NCI-H2227 (cell line): ENCODE data around the gene FGGY.
"Not testable (repeated sequence)": the region's sequence is repeated elsewhere in the genome, so short reads cannot be mapped to it uniquely, and the experiment has no call there.

Experiments used
- DNase-seq: peaks from one replicate; lab custom pipeline; 2025; ENCODE audit not compliant: unreplicated experiment; lab: John Stamatoyannopoulos, UW

FGGY gene, protein sequence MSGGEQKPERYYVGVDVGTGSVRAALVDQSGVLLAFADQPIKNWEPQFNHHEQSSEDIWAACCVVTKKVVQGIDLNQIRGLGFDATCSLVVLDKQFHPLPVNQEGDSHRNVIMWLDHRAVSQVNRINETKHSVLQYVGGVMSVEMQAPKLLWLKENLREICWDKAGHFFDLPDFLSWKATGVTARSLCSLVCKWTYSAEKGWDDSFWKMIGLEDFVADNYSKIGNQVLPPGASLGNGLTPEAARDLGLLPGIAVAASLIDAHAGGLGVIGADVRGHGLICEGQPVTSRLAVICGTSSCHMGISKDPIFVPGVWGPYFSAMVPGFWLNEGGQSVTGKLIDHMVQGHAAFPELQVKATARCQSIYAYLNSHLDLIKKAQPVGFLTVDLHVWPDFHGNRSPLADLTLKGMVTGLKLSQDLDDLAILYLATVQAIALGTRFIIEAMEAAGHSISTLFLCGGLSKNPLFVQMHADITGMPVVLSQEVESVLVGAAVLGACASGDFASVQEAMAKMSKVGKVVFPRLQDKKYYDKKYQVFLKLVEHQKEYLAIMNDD

DNA sequence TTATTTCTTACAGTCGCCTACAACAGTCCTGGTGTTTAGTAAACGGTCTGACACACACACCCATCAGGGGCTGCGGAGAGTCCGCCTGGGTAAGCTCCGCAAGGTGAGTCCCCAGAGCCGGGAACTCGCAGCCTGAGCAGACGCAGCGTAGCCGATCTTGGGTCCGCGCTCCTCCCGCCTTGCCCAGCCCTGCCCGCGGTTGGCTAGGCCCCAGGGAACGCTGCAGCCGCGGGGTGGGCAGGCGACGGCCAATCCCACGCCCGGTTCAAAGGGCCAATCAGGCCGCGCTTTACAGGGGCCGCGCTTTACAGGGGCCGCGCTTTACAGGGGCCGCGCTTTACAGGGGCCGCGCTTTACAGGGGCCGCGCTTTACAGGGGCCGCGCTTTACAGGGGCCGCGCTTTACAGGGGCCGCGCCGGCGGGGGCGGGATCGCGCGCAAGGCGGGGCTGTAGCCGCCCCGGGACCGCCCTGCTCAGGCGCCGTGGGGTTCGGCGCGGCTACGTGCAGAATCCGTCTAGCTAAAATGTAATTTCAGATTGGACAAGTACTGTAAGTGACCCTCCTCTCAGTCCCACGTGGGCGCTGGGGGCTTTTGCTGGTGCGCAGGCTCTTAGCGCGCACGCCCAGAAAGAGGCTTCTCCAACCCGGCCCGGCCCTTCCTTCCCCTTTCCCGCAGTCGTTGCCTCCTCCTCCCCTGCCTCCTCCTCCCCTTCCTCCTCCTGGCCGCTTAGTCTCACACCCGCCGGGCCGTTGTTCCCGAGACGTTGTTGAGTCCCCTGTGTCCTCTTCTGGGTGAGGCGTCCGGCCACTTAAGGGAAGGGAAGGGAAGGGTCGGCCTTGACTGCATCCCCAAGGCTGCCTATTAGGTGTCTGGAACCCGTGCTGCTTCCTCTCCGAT lies at the start of gene FGGY:
Gene FGGY (plus strand): TSS at position 737 of the 899 bp plus-strand sequence. CDS start 24,456 bp downstream, outside the sequence.
- DNase-seq: peak; percentile 98

DNA sequence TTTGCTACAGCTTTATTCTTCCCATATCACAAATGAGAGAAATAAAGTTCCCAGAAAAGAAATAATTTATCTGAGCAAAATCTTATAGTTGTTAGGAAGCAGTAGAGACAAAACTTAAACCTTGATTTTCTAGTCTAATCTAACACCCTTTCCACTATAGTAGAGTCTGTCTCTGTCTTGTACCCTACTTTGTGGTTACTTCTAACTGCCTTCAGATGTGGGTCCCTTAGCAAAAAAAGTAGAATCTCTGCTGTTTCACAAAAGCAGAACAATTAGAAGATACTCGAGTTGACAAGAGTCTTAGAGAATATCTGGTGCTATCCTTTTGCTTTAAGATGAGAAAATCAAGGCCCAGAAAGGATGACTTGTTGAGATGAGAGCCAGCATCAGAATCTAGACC lies 48.1 kb upstream of the FGGY start:
- no peak for DNase-seq

DNA sequence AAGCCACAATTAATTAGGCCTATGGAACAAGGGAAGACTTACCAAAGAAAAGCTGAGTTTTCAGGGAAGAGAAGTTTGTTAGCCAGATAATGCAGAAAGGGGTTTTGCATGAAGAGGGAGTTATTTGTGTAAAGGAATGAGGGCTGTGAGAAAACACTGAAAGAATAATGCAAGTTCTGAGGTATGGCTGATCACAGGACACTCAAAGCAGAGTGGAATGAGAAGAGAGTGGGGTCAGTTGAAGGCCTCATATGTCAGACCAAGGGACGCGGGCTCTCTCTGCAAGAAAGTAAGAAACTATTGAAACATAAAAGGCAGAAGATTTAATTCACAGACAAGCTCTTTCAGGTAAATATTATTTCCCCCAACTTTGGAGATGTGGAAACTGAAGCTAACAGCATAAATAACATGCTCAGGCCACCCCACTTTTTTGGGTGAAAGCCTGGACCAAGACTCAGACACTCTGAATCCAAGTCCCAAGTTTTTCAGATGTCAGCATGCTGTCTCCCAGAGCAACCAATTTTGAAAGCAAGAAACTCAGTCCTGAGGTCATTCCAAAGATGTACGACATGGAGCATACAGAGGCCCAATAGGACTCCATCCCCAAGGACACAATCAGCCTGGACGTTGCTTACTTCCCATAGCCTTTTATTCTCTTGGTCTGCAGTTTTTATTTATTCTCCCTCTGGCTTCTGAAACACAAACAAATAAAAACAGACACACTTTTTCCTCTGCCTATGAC lies 47.3 kb upstream of the FGGY start:
- no peak for DNase-seq

DNA sequence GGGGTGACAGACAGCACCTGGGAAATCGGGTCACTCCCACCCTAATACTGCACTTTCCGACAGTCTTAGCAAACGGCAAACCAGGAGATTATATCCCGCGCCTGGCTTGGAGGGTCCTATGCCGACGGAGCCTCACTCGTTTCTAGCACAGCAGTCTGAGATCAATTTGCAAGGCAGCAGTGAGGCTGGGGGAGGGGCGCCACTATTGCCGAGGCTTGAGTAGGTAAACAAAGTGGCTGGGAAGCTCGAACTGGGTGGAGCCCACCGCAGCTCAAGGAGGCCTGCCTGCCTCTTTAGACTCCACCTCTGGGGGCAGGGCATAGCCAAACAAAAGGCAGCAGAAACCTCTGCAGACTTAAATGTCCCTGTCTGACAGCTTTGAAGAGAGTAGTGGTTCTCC lies 45.8 kb upstream of the FGGY start:
- DNase-seq: not testable (repeated sequence)

DNA sequence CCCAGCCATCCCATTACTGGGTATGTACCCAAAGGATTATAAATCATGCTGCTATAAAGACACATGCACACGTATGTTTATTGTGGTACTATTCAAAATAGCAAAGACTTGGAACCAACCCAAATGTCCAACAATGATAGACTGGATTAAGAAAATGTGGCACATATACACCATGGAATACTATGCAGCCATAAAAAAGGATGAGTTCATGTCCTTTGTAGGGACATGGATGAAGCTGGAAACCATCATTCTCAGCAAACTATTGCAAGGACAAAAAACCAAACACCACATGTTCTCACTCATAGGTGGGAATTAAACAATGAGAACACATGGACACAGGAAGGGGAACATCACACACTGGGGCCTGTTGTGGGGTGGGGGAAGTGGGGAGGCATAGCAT lies 40.5 kb upstream of the FGGY start:
- DNase-seq: not testable (repeated sequence)

DNA sequence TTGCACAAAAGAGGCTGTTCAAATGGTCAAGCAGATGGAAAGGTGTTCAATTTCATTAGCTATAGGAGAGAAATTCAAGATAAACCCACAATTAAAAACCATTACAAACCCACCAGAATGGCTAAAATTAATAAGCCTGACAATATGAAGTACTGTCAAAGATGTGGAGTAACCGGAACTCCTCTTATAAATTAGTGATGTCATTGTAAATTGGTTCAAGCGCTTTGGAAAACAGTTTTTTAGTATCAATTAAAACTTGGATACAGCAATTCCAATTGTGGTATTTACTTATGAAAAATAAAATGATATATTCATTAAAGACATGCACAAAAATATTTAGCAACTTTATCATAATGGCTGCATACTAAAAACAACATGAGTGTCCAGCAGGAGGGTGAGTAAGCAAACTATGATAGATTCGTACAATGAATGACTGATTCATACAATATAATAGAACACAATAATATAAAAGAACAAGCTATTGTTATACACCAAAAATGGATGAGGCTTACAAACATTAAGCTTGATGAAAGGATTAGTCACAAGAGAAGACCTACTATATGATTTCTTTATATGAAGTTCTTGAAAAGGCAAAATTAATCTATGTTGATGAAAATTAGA lies 38.4 kb upstream of the FGGY start:
- DNase-seq: no peak

DNA sequence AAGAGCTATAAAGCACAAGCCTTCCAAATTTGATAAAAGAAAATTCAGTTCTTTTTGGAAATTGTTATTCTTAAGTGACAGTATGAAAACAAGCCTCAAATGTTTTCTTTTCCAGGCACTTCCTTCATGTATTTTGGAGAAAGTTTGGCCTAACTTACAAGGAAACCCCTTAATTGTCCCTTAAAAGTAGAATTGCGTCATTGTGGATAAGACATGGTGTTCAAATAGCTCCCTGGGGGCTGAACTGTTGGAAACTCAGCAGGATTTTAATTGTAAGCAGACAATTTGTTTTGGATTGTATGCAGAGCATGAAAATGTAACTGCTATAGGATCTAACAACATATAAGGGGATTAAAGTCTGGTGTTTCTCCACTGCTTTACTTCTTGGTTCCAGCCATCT lies 35.4 kb upstream of the FGGY start:
- no peak for DNase-seq

DNA sequence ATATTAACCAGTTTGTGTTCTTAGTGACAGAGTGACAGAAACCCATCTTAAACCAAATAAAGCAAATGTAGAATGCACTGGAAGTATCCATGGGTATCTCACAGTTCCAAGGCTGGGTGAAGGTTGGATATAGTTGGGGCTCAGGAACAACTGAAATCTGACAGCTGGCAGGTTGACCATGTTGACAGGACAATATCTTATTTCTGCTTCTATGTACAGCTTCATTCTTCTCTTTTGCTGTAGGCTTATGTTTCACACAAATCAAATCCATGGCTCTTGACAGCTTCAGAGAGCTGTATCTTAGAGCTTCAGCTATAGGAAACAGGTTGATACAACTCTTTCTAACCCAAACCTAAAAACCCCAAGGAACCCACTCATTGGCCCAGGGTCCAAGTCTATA lies 34.3 kb upstream of the FGGY start:
- no peak for DNase-seq

DNA sequence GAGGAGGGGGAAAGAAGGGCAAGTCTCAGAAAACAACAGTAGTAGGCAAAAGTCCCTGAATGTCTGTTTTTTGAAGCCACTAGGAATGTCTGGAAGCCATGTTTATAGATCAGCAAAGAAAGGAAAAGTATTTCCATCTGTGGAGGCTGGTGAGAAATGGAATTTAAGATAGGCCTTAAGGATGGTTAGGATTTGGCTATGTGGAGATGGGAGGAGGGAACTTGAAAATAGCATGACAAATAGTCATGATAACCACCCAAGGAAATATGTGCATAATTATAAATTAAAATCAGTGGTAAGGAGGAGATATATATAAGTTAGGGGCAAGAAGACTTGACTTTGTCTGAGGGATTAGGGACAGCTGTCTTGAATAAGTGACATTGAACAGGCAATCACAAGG lies 33.8 kb upstream of the FGGY start:
- no peak for DNase-seq

DNA sequence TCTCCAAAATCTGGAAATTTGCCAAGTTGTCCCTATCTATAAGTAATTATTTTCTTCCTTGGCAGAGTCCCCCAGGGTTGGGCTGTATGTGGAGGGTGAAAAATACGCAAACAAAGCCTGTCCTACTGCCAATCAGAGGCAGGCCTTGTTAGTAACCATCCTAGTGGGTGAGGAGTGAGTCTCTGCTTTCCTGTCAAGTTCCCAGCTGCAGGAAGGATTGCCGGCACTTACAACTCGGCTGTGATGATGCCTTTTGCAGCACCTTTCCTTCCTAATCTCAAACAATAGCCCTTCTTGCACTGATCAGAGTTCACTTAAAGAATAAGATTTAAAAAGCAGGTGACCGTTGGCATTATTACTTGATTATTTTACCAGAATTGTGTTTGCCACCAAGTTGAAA lies 31.3 kb upstream of the FGGY start:
- DNase-seq: no peak

DNA sequence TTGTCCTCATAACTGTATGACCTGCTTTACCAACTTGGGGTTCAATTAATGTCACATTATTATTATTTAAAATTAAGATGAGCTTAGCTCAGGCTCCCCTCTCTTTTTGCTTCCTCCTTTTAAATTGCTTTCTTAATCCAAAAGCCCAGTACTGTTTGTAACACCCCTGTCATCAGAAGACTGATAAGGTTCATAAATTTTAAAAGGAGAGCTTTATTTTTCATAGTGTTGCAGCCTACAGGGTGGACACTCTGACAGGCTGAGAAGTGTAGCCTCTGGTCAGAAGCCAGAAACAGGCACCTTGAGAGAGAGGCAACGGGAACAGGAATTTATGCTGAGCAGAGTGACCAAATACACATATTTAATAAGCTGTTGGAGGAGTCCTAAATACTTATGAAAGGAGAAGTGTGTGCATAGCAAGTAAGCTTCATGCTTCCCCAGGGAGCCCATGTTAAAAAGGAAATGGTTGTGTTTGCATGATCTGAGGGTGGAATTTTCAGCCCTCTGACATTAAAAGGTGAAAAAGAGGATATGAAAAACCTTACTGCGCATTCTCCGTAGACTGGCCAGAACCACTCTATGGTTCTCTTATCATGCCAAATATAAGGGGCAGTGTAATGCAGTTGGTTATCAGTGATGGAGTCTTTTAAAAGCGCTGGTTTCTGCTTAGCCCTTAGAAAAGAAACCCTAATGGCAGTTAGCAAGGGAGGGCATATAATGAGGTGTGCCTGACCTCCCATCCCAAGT lies 30.5 kb upstream of the FGGY start:
- no peak for DNase-seq

DNA sequence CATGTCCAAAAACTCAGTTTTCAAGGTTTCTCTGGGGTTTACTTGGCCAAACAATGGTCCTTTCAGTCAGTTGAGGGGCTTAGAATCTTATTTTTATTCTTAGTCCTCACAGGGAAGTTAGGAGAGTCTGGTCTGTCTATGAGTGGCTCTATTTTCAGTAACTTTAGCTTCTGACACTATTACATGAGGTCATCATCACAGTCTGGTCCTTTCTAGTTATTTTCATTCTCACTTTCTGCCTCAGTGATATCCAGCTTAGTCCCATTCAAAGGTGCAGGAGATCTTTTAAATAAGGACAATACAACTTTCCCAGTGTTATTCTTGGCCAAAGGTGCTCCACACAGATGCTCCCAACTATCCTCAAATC lies 30.0 kb upstream of the FGGY start:
- DNase-seq: no peak

DNA sequence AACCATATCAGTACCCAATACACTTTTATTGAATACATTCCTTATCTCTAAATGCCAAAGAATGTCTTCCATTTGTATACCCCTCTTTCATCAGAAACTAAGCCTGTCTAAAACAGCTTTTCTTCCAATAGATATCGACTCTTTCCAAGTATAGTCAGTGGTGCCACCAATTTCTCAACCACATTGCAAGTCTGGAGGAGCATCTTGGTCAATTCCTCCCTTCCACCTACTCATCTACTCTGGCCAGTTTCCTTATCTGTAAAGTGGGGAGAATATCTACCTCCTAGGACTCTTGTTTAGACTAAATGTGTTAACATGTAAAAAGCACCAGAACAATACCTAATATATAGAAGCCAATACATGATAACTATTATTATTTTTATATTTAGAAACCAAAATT lies 28.5 kb upstream of the FGGY start:
- DNase-seq: no peak

DNA sequence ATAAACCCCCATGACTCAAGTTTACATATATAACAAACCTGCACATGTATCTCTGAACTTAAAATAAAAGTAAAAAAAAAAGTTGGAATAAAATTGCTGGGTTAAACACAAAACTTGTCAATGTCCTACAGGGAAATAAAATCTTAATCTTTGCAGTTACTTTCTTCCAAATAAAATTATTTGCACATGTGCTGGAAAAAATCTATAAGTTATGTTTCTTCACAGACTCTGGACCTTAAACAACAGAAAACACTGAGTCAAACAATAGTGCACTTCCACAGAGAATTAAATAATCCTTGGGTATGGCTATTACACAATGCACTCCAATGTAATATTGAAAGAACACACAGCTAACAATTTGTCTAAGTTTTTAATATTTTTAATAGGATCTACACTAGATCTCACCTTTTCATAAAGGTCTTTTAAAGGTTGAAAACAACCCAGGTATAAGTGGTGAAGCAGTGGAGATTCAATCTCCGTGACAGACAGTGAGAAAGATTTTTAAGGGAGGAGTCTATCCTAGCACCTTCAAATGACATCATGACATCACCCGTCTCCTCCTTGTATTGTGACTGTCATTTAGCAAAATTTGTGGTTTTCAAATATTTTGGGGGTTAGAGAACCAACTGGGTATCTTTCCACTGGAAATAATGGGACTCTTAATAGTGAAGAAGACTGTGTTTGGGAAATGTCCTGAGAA lies 25.2 kb upstream of the FGGY start:
- no peak for DNase-seq

DNA sequence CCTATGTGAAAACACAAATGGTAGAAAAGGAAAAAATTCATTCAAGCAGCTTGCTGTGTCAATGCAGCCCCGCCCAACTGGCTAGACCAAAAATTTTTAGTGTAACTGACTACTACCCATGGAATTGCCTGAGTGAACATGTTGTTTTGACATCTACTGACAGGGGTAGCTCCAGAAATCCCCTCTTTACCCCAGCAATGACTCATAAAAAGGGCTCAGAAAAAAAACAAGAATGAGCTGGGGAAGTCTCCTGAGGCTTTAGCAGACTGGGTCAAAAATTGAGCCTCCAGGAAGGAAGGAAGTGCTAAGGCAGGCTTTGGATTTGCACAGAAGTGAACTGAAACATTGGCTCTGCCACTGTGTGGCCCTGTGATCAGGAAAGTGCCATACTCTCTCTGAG lies 24.4 kb upstream of the FGGY start:
- DNase-seq: no peak

DNA sequence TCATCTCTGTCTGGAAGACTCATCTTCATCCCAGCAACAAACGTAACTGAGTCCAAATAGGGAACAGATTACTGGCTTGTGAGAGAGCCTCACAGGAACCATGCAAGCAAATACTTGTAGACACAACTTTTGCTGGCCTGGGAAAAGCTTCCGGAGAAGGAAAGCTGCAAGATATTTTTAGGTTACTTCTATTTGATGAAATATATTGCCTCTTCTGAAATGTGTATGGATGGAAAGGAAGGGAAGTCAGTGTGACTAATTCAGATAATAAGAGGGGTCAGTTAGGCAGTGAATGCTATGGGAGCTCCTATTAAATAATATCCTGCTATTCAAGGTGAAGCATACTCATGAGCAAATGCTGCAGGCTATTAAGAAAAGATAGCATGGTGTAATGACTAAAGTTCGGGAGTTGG lies 20.4 kb upstream of the FGGY start:
- DNase-seq: no peak

DNA sequence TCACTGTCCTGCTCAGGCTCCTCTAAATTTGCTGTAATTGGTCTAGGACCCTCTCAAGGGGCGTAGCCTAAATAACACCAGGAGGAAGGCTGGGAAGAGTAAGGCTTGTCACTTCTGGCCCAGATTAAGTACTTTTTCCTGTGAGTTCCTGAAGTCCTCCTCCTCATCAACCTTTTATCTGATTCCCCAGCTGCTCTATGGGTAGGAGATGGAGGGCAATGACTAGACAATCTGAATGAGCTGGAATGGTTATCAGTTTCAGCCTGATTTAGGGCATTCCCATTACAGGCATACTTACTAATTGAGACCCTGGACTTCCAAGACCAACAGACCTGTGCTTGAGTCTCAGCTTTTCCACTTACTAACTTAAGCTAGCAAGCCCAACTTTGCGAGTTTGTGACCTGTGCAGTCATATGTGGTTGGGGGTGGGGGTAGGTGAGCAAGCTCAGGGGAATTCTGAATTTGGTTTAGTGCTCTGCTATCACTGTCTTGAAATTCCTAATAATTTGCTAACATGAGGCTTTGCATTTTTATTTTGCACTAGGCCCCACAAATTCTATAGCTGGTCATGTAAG lies 18.0 kb upstream of the FGGY start:
- DNase-seq: no peak

DNA sequence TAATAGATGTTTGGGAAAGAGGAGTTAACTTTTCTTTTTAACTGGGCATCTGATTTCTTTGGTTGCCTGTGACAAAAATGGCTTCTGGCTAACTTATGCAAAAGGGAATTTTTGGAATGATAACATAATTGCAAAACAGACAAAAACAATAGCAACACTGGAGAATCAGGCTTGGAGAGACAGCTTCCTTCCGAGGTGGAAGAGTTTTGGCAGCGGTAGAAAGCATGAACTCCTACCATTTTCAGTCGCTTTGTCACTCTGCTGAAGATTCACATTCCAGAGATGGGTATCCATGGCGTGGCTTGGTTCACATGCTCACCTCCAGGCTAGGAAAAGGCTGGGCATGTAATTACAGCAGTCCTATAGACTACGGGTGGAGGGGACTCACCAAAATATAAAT lies 17.2 kb upstream of the FGGY start:
- no peak for DNase-seq

DNA sequence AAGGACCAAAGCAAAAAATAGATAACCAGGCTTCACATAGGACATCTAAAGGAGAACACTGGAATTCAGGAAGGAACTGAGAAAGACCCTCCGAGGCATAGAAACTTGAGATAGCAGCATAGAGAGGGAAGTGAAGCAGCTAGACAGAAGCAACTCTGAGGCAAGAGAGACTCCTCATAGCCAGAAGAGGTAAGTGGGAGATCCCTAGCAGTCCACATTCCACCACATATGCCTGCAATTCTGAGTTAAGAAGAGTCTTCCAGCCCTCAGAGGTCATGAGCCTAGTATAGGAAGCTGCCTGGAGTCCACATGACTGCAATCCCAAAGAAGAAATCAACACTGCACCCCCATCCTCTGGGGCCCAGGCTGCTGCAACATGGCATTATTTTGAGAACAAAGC lies 13.9 kb upstream of the FGGY start:
- no peak for DNase-seq
